OCI-LY7 (cell line): ENCODE measurements around the gene MEF2C. TPM values are rescaled to one million over a fixed set of nuclear protein-coding genes. Genes with fewer than 3 reads are reported as not detected.
"Not testable (repeated sequence)": the region's sequence is repeated elsewhere in the genome, so short reads cannot be mapped to it uniquely, and the experiment has no call there.

Source experiments
- BruUV-seq: library from RNA; stranded (reverse); fragments of 400-500 nt; replicated peaks from 2 replicates; lab custom pipeline; 2021; lab: Mats Ljungman, UMichigan
- CTCF ChIA-PET: fragments of 300-600 bp; sonication (Branson Sonifier 250); formaldehyde crosslinking; loops from one replicate; lab custom pipeline; 2022; ENCODE audit warnings: antibody characterized with exemption; ENCODE audit not compliant: unreplicated experiment; lab: Charles Lee
- POLR2A ChIA-PET: fragments of 300-600 bp; sonication (Branson Sonifier 250); formaldehyde crosslinking; loops from one replicate; lab custom pipeline; 2022; ENCODE audit warnings: antibody characterized with exemption; lab: Charles Lee
- DNase-seq: peaks from one replicate; pipeline ENCODE4 v3.0.0-alpha.2; 2015; ENCODE audit warnings: low spot score
- H2AFZ ChIP-seq: fragments of 200-600 bp; sonication (generic), shearing (Covaris generic); 2 replicates; pipeline ENCODE4 v1.6.1; 2014; ENCODE audit warnings: mild to moderate bottlenecking, antibody characterized with exemption, low read length, moderate library complexity
- H3K27ac ChIP-seq: fragments of 200-600 bp; sonication (generic); 2 replicates; pipeline ENCODE4 v1.5.1; 2014; ENCODE audit warnings: mixed run types, low read depth, mild to moderate bottlenecking, moderate library complexity, low read length, inconsistent platforms; ENCODE audit not compliant: poor library complexity, severe bottlenecking
- H3K36me3 ChIP-seq: fragments of 200-600 bp; sonication (generic); 2 replicates; pipeline ENCODE4 v1.6.1; 2014; ENCODE audit warnings: mild to moderate bottlenecking, antibody characterized with exemption, low read length, moderate library complexity, mixed read lengths; ENCODE audit not compliant: insufficient read depth
- H3K4me1 ChIP-seq: fragments of 200-600 bp; sonication (generic); 2 replicates; pipeline ENCODE4 v1.5.1; 2014; ENCODE audit warnings: mild to moderate bottlenecking, low read length; ENCODE audit not compliant: insufficient read depth, poor library complexity, severe bottlenecking
- H3K4me2 ChIP-seq: fragments of 200-600 bp; sonication (generic); 2 replicates; pipeline ENCODE4 v1.6.1; 2014; ENCODE audit warnings: mild to moderate bottlenecking, low read length
- H3K4me3 ChIP-seq: fragments of 200-600 bp; sonication (generic); 2 replicates; pipeline ENCODE4 v1.5.1; 2014; ENCODE audit warnings: mild to moderate bottlenecking, low read depth, low read length; ENCODE audit not compliant: poor library complexity, severe bottlenecking
- H3K79me2 ChIP-seq: fragments of 200-600 bp; sonication (generic); 2 replicates; pipeline ENCODE4 v1.6.1; 2016; ENCODE audit warnings: low read depth, mild to moderate bottlenecking, low read length, moderate library complexity, mixed read lengths; ENCODE audit not compliant: insufficient read depth
- H3K9me2 ChIP-seq: fragments of 200-600 bp; sonication (generic); 2 replicates; pipeline ENCODE4 v1.6.1; 2016; ENCODE audit warnings: mild to moderate bottlenecking, low read length, mixed read lengths; ENCODE audit not compliant: insufficient read depth
- H3K9me3 ChIP-seq: fragments of 200-600 bp; sonication (generic); 2 replicates; pipeline ENCODE4 v1.6.1; 2014; ENCODE audit warnings: mild to moderate bottlenecking, mixed run types, low read length, mixed read lengths
- H4K20me1 ChIP-seq: fragments of 200-600 bp; sonication (generic); 2 replicates; pipeline ENCODE4 v1.6.1; 2014; ENCODE audit warnings: mild to moderate bottlenecking, antibody characterized with exemption, low read length, moderate library complexity, mixed read lengths; ENCODE audit not compliant: insufficient read depth
- CTCF ChIP-seq: fragments of 200-600 bp; sonication (generic); conservative IDR thresholded peaks from 2 replicates; pipeline ENCODE4 v1.5.1; 2014; ENCODE audit warnings: mild to moderate bottlenecking, antibody characterized with exemption, low read length, moderate library complexity, mixed read lengths
- EZH2phosphoT487 ChIP-seq: fragments of 200-600 bp; sonication (generic); IDR thresholded peaks from 2 replicates; pipeline ENCODE4 v1.6.1; 2018; ENCODE audit warnings: low read depth, borderline replicate concordance, mild to moderate bottlenecking, mixed run types, antibody characterized with exemption, low read length, moderate library complexity, mixed read lengths
- intact Hi-C: fragments of 100-400 bp; cut with micrococcal nuclease; formaldehyde crosslinking; loops from one replicate; pipeline ENCODE4 v1.10.0; 2022; ENCODE audit not compliant: unreplicated experiment
- total RNA-seq, 2 experiments: library from RNA; depleted of rRNA in 1 of 2; stranded (reverse); fragments of >200 nt in 1 of 2; shearing (Covaris generic) in 1 of 2; gene quantifications; 2 replicates each; pipeline ENCODE4 v1.2.3, GENCODE V29; 2014 to 2022

The MEF2C gene
- total RNA-seq, 2 experiments from 2014 or later, result 5.5 to 57.6 TPM

- H2AFZ ChIP-seq, result no peak overlapping the region
- H3K9me2 ChIP-seq, result no peaks in the 10 kb centered on the region
- ChIA-PET CTCF (no interaction called here), POLR2A (interaction anchor here (0.6 to 0.9 kb wide), 4 partner anchors 24 to 1070 kb away, joined by 3 to 5 read pairs (median 3); no protein-coding TSS in a partner anchor)
- peaks cover 5% of the 10 kb centered on the region; the same call in 1 of the 2 replicates for H3K9me3 ChIP-seq
- no peak for DNase-seq
- no peak overlapping the region for H3K4me3 ChIP-seq
- intact Hi-C loops, result no loop called here
- H3K79me2 ChIP-seq, result no peaks in the 10 kb centered on the region
- no TSS peak for BruUV-seq
- H3K27ac ChIP-seq, result no peak overlapping the region
- no peaks in the 10 kb centered on the region for H4K20me1 ChIP-seq
- H3K4me1 ChIP-seq, result no peaks in the 10 kb centered on the region
- H3K36me3 ChIP-seq, result no peaks in the 10 kb centered on the region
- TF ChIP-seq EZH2phosphoT487, result no peak
- TF ChIP-seq CTCF, result no peak
- no peak overlapping the region for H3K4me2 ChIP-seq
These were observed 22.5 kb downstream of the MEF2C start for GRCh38 chr5:88860501-88860900.

GRCh38 chr5:88858392-88858791 lies 24.6 kb downstream of the MEF2C start:
- CTCF ChIA-PET, result no interaction called here
- Histone ChIP-seq H3K27ac (no peak overlapping the region), H3K4me1 (no peaks in the 10 kb centered on the region), H4K20me1 (no peaks in the 10 kb centered on the region), H3K36me3 (no peaks in the 10 kb centered on the region), H3K9me2 (no peaks in the 10 kb centered on the region), H2AFZ (no peak overlapping the region), H3K9me3 (peaks cover 5% of the 10 kb centered on the region; the same call in 1 of the 2 replicates), H3K4me3 (no peak overlapping the region), H3K79me2 (no peaks in the 10 kb centered on the region), H3K4me2 (no peak overlapping the region)
- BruUV-seq, result no TSS peak
- intact Hi-C loops, result no loop called here
- TF ChIP-seq EZH2phosphoT487 (no peak), CTCF (no peak)
- POLR2A ChIA-PET, result no interaction called here
- DNase-seq, result no peak

- CTCF ChIA-PET, H3K9me2 ChIP-seq, BruUV-seq, H3K4me3 ChIP-seq, H3K79me2 ChIP-seq, H4K20me1 ChIP-seq, H3K4me1 ChIP-seq, DNase-seq, H3K36me3 ChIP-seq, H2AFZ ChIP-seq, H3K4me2 ChIP-seq, H3K27ac ChIP-seq, POLR2A ChIA-PET, intact Hi-C loops, H3K9me3 ChIP-seq: not testable (repeated sequence)
These were observed 26.6 kb downstream of the MEF2C start for GRCh38 chr5:88856381-88856780.
